Activated gamma-delta T cell treated with Interleukin-2 at 50 U/mL for 16 hours (primary cell): ENCODE data around the gene PPP1R2.
"Not testable (repeated sequence)": the region's sequence is repeated elsewhere in the genome, so short reads cannot be mapped to it uniquely, and the experiment has no call there.

Experiments used
- DNase-seq: peaks from one replicate; pipeline ENCODE4 v3.0.0-alpha.2; 2020

PPP1R2 gene

GRCh38 chr3:195542698-195543499 is at the start of gene PPP1R2:
PPP1R2 (minus strand) TSS chr3:195543325; CDS start chr3:195543025, 300 bp downstream.
- DNase-seq = peak; percentile 92

- DNase-seq = no peak
Observed at GRCh38 chr3:195591852-195592251, 48.7 kb upstream of the PPP1R2 start.

GRCh38 chr3:195591220-195591619 is 48.1 kb upstream of the PPP1R2 start:
- DNase-seq = no peak

GRCh38 chr3:195590381-195590780 is 47.3 kb upstream of the PPP1R2 start:
- DNase-seq = not testable (repeated sequence)

- DNase-seq = not testable (repeated sequence)
Observed at GRCh38 chr3:195589796-195590195, 46.7 kb upstream of the PPP1R2 start.

GRCh38 chr3:195587824-195588223 is 44.7 kb upstream of the PPP1R2 start:
- no peak for DNase-seq

- no peak for DNase-seq
Observed at GRCh38 chr3:195587406-195587805, 44.3 kb upstream of the PPP1R2 start.

- DNase-seq = no peak
Observed at GRCh38 chr3:195584543-195584870, 41.4 kb upstream of the PPP1R2 start.

GRCh38 chr3:195583831-195584542 is 40.9 kb upstream of the PPP1R2 start, which contains the start of gene APOD:
APOD (minus strand) TSS chr3:195583940; CDS start chr3:195579461, 4,479 bp downstream.
- no peak for DNase-seq

- DNase-seq = no peak
Observed at GRCh38 chr3:195582947-195583346, 39.8 kb upstream of the PPP1R2 start.

GRCh38 chr3:195580744-195581443 is 37.8 kb upstream of the PPP1R2 start:
- no peak for DNase-seq

- DNase-seq = no peak
Observed at GRCh38 chr3:195579281-195579680, 36.2 kb upstream of the PPP1R2 start.

GRCh38 chr3:195578565-195578964 is 35.4 kb upstream of the PPP1R2 start:
- DNase-seq = no peak

GRCh38 chr3:195577645-195578177 is 34.6 kb upstream of the PPP1R2 start:
- no peak for DNase-seq

- DNase-seq = no peak
Observed at GRCh38 chr3:195574497-195575304, 31.6 kb upstream of the PPP1R2 start.

- DNase-seq = no peak
Observed at GRCh38 chr3:195573611-195574496, 30.7 kb upstream of the PPP1R2 start.

- DNase-seq = no peak
Observed at GRCh38 chr3:195571361-195571760, 28.2 kb upstream of the PPP1R2 start.

- no peak for DNase-seq
Observed at GRCh38 chr3:195570912-195571311, 27.8 kb upstream of the PPP1R2 start.

- no peak for DNase-seq
Observed at GRCh38 chr3:195570344-195570743, 27.2 kb upstream of the PPP1R2 start.

GRCh38 chr3:195568630-195569029 is 25.5 kb upstream of the PPP1R2 start:
- DNase-seq = no peak

GRCh38 chr3:195566797-195567196 is 23.7 kb upstream of the PPP1R2 start:
- DNase-seq = no peak
